Vagina (tissue), 2 donors: ENCODE results near the gene SPOCK1.

Source experiments
- POLR2A ChIP-seq, 2 donors: fragments of 450-650 bp; IDR thresholded peaks; one replicate each; pipeline ENCODE4 v1.6.1; 2017; ENCODE audit warnings: antibody characterized with exemption in 2 of 2, mild to moderate bottlenecking in 2 of 2, moderate library complexity in 2 of 2
- TF ChIP-seq, protein P1 (sequence below), 3 experiments: fragments of 450-650 bp in 2 of 3; fragments of 200-600 bp in 1 of 3; sonication (generic) in 1 of 3; IDR thresholded peaks; one replicate each; pipeline ENCODE4 v1.5.1; 2017 to 2019; ENCODE audit warnings: antibody characterized with exemption in 3 of 3, mild to moderate bottlenecking in 2 of 3, moderate library complexity in 2 of 3

DNA sequence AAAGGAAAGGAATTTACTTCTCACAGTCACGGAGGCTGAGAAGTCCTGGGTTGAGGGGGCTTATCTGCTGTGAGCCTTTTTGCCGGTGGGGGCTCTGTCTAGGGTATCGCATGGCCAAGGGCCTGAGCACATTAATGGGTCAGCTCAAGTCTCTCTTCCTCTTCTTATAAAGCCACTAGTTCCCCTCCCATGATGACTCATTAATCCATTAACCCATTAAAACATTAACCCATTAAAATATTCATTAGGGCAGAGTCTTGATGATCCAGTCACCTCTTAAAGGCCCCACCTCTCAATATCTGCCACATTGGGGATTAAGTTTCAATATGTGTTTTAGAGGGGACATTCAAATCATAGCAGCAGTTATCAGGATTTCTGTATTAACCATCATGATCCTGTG is 406.3 kb downstream of the SPOCK1 start:
- TF ChIP-seq POLR2A (IDR thresholded peaks at IDR 0.05): no peak
- TF ChIP-seq, protein P1, sequence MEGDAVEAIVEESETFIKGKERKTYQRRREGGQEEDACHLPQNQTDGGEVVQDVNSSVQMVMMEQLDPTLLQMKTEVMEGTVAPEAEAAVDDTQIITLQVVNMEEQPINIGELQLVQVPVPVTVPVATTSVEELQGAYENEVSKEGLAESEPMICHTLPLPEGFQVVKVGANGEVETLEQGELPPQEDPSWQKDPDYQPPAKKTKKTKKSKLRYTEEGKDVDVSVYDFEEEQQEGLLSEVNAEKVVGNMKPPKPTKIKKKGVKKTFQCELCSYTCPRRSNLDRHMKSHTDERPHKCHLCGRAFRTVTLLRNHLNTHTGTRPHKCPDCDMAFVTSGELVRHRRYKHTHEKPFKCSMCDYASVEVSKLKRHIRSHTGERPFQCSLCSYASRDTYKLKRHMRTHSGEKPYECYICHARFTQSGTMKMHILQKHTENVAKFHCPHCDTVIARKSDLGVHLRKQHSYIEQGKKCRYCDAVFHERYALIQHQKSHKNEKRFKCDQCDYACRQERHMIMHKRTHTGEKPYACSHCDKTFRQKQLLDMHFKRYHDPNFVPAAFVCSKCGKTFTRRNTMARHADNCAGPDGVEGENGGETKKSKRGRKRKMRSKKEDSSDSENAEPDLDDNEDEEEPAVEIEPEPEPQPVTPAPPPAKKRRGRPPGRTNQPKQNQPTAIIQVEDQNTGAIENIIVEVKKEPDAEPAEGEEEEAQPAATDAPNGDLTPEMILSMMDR (IDR thresholded peaks at IDR 0.05): no peak
